ENCODE results near the gene LIPM. TPM values are rescaled to one million over a fixed set of nuclear protein-coding genes. Genes with fewer than 3 reads are reported as not detected.
A peak's percentile ranks its signal among the peaks of the same experiment; 100 is the strongest.

LIPM gene
- total RNA-seq, 1 experiment from 2014 or later = not detected

DNA sequence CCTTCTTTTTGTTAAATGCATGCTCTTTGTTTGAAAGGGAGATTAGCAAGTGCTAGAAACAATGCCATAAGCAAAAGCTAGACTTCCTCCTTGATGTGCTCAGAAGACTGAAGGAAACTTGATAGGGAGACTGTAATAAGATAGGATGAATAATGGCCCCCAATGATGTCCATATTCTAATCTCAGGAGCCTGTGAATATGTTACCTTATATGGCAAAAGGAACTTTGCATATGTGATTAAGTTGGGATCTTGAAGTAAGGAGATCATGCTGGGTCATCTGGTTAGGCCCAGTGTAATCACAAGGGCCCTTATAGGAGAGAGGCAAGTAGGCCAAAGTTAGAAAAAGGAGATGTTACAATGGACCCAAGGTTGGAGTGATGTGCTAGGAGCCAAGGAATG, 13.6 kb upstream of the LIPM start:
- no peak for DNase-seq (ENCODE audit: unreplicated experiment)
- H3K4me3 Mint-ChIP-seq (ENCODE audit: unreplicated experiment) = no peak overlapping the region
- H3K27ac Mint-ChIP-seq (ENCODE audit: low read depth, unreplicated experiment) = no peak overlapping the region
- no peaks in the 10 kb centered on the region for H3K27me3 Mint-ChIP-seq (ENCODE audit: insufficient read depth, unreplicated experiment)
- TF ChIP-seq, protein P1, sequence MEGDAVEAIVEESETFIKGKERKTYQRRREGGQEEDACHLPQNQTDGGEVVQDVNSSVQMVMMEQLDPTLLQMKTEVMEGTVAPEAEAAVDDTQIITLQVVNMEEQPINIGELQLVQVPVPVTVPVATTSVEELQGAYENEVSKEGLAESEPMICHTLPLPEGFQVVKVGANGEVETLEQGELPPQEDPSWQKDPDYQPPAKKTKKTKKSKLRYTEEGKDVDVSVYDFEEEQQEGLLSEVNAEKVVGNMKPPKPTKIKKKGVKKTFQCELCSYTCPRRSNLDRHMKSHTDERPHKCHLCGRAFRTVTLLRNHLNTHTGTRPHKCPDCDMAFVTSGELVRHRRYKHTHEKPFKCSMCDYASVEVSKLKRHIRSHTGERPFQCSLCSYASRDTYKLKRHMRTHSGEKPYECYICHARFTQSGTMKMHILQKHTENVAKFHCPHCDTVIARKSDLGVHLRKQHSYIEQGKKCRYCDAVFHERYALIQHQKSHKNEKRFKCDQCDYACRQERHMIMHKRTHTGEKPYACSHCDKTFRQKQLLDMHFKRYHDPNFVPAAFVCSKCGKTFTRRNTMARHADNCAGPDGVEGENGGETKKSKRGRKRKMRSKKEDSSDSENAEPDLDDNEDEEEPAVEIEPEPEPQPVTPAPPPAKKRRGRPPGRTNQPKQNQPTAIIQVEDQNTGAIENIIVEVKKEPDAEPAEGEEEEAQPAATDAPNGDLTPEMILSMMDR (IDR thresholded peaks at IDR 0.05; ENCODE audit: unreplicated experiment) = no peak
- peaks cover 11% of the 10 kb centered on the region for H3K4me1 Mint-ChIP-seq (ENCODE audit: insufficient read depth, unreplicated experiment)
- intact Hi-C loops (cut with micrococcal nuclease) = no loop called here
- ChIA-PET CTCF (interaction anchor here (0.7 to 1.4 kb wide), 3 partner anchors 20 to 224 kb away, joined by 3 to 4 read pairs (median 4); no protein-coding TSS in a partner anchor), POLR2A (interaction anchor here (0.6 to 1.2 kb wide), 3 partner anchors 11 to 232 kb away, joined by 3 read pairs; no protein-coding TSS in a partner anchor)
- H3K36me3 Mint-ChIP-seq (ENCODE audit: insufficient read depth, unreplicated experiment) = no peaks in the 10 kb centered on the region
- no TSS peak for BruUV-seq (replicated peaks)
- no peaks in the 10 kb centered on the region for H3K9me3 Mint-ChIP-seq (ENCODE audit: unreplicated experiment)

DNA sequence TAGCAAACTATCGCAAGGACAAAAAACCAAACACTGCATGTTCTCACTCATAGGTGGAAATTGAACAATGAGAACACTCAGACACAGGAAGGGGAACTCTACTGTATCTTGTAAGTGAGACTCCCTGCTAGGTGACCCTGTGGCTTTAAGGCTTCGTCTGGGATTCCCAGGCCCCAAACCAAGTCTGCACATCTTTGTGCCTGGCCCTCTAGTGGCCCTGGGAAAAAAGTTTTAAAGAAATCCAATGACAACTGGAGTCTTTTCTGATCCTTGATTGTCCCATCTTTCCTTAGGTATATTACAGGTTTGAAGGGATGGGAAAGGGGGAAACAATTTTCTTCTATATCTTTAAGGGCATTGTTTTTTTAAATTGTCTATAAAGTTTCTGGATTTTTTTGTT, 10.6 kb upstream of the LIPM start:
- Mint-ChIP-seq H3K4me1 (ENCODE audit: insufficient read depth, unreplicated experiment) (peaks cover 11% of the 10 kb centered on the region), H3K9me3 (ENCODE audit: unreplicated experiment) (no peaks in the 10 kb centered on the region), H3K27me3 (ENCODE audit: insufficient read depth, unreplicated experiment) (no peaks in the 10 kb centered on the region), H3K27ac (ENCODE audit: low read depth, unreplicated experiment) (no peak overlapping the region), H3K4me3 (ENCODE audit: unreplicated experiment) (no peak overlapping the region), H3K36me3 (ENCODE audit: insufficient read depth, unreplicated experiment) (no peaks in the 10 kb centered on the region)
- ChIA-PET POLR2A (interaction anchor here (0.6 to 1.3 kb wide), 5 partner anchors 30 to 382 kb away, joined by 3 to 4 read pairs (median 3); no protein-coding TSS in a partner anchor), CTCF (interaction anchor here (0.6 to 2.0 kb wide), 8 partner anchors 9 to 400 kb away, joined by 3 to 7 read pairs (median 3); partner anchors contain the start of gene RNLS)
- peak; percentile 52 for DNase-seq (ENCODE audit: unreplicated experiment)
- no TSS peak for BruUV-seq (replicated peaks)
- TF ChIP-seq, protein P1 (IDR thresholded peaks at IDR 0.05; ENCODE audit: unreplicated experiment) = peak; percentile 36
- intact Hi-C loops (cut with micrococcal nuclease) = loop anchor here (5.0 to 10.0 kb wide), 2 partner anchors 57 to 105 kb away; no protein-coding TSS in a partner anchor

DNA sequence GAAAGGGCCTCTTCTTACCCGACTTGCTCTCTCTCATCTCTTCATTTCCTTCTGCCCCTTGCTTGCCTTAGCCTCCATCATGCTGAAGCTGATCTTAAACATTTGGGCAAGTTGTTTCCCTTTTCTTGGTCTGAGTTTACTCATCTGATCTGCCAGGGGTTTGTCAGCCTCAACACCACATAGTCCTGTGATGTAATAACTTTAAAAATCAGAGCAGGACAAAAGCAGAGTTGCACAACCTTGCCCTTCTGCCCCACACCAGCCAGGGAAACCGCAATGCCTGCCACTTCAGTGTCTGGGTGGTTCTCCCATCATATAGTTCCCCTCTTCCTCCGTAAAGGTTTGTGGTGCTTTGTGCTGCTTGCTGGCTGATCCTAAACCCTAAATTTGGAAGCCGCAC, 9.9 kb upstream of the LIPM start:
- intact Hi-C loops (cut with micrococcal nuclease) = loop anchor here (5.0 to 10.0 kb wide), 2 partner anchors 58 to 105 kb away; no protein-coding TSS in a partner anchor
- DNase-seq (ENCODE audit: unreplicated experiment) = peak; percentile 86
- Mint-ChIP-seq H3K27ac (ENCODE audit: low read depth, unreplicated experiment) (peak overlapping the region; percentile 50), H3K4me1 (ENCODE audit: insufficient read depth, unreplicated experiment) (peaks cover 11% of the 10 kb centered on the region), H3K36me3 (ENCODE audit: insufficient read depth, unreplicated experiment) (no peaks in the 10 kb centered on the region), H3K27me3 (ENCODE audit: insufficient read depth, unreplicated experiment) (no peaks in the 10 kb centered on the region), H3K9me3 (ENCODE audit: unreplicated experiment) (no peaks in the 10 kb centered on the region), H3K4me3 (ENCODE audit: unreplicated experiment) (no peak overlapping the region)
- ChIA-PET POLR2A (interaction anchor here (0.6 to 1.3 kb wide), 4 partner anchors 13 to 383 kb away, joined by 3 to 4 read pairs (median 4); no protein-coding TSS in a partner anchor), CTCF (interaction anchor here (0.6 to 2.0 kb wide), 5 partner anchors 9 to 210 kb away, joined by 3 to 7 read pairs (median 3); partner anchors contain the start of gene RNLS)
- TF ChIP-seq, protein P1 (IDR thresholded peaks at IDR 0.05; ENCODE audit: unreplicated experiment) = no peak
- BruUV-seq (replicated peaks) = no TSS peak

DNA sequence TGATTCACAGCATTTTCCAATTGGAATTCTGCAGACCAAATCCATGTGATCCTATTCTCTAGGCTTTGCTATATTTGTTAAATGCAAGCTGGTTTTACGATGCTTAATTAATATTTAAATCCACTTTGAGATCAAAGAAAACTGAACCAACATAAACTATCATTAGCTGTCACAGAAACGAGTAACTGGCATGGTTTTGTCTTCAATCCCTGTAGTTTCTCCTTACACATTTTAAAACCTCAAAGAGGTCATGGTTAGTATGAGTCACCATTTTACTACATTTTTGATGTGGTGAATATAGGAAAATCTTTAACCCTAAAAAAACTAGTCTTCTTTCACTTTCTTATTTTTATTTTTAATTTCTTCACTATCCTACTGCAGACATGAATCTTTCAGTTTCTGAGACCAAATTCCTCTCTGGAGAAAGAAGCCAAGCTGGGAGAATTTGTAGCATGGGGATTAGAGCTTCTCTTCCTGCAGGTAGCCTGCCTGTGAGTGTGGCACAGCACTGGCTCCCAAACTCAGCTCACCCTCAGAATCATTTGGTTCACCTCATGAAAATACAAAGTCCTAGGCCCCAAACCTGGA, 8.7 kb upstream of the LIPM start:
- POLR2A ChIA-PET = interaction anchor here (0.6 to 1.4 kb wide), 8 partner anchors 9 to 1129 kb away, joined by 3 to 6 read pairs (median 4); partner anchors contain the start of genes FAS and LIPM
- Mint-ChIP-seq H3K4me3 (ENCODE audit: unreplicated experiment) (no peak overlapping the region), H3K4me1 (ENCODE audit: insufficient read depth, unreplicated experiment) (peaks cover 11% of the 10 kb centered on the region), H3K36me3 (ENCODE audit: insufficient read depth, unreplicated experiment) (no peaks in the 10 kb centered on the region), H3K9me3 (ENCODE audit: unreplicated experiment) (no peaks in the 10 kb centered on the region), H3K27me3 (ENCODE audit: insufficient read depth, unreplicated experiment) (no peaks in the 10 kb centered on the region), H3K27ac (ENCODE audit: low read depth, unreplicated experiment) (no peak overlapping the region)
- intact Hi-C loops (cut with micrococcal nuclease) = loop anchor here (5.0 to 10.0 kb wide), 2 partner anchors 59 to 107 kb away; no protein-coding TSS in a partner anchor
- DNase-seq (ENCODE audit: unreplicated experiment) = peak; percentile 54
- TF ChIP-seq, protein P1 (IDR thresholded peaks at IDR 0.05; ENCODE audit: unreplicated experiment) = no peak
- CTCF ChIA-PET = interaction anchor here (0.6 to 1.1 kb wide), 3 partner anchors 11 to 229 kb away, joined by 3 to 5 read pairs (median 3); no protein-coding TSS in a partner anchor
- BruUV-seq (replicated peaks) = no TSS peak
